GM19023 (cell line): Measurements from ENCODE around the gene CCDC14.
"Not testable (repeated sequence)": the region's sequence is repeated elsewhere in the genome, so short reads cannot be mapped to it uniquely, and the experiment has no call there.

ENCODE experiments used
- ATAC-seq: cut with Tn5 transposase; IDR thresholded peaks from one replicate; pipeline ENCODE4 v1.9.1; 2021; ENCODE audit warnings: mild to moderate bottlenecking, moderate library complexity; ENCODE audit not compliant: unreplicated experiment

CCDC14 gene, protein sequence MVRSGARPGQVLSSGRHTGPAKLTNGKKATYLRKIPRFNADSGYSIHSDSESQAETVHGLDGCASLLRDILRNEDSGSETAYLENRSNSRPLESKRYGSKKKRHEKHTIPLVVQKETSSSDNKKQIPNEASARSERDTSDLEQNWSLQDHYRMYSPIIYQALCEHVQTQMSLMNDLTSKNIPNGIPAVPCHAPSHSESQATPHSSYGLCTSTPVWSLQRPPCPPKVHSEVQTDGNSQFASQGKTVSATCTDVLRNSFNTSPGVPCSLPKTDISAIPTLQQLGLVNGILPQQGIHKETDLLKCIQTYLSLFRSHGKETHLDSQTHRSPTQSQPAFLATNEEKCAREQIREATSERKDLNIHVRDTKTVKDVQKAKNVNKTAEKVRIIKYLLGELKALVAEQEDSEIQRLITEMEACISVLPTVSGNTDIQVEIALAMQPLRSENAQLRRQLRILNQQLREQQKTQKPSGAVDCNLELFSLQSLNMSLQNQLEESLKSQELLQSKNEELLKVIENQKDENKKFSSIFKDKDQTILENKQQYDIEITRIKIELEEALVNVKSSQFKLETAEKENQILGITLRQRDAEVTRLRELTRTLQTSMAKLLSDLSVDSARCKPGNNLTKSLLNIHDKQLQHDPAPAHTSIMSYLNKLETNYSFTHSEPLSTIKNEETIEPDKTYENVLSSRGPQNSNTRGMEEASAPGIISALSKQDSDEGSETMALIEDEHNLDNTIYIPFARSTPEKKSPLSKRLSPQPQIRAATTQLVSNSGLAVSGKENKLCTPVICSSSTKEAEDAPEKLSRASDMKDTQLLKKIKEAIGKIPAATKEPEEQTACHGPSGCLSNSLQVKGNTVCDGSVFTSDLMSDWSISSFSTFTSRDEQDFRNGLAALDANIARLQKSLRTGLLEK

DNA sequence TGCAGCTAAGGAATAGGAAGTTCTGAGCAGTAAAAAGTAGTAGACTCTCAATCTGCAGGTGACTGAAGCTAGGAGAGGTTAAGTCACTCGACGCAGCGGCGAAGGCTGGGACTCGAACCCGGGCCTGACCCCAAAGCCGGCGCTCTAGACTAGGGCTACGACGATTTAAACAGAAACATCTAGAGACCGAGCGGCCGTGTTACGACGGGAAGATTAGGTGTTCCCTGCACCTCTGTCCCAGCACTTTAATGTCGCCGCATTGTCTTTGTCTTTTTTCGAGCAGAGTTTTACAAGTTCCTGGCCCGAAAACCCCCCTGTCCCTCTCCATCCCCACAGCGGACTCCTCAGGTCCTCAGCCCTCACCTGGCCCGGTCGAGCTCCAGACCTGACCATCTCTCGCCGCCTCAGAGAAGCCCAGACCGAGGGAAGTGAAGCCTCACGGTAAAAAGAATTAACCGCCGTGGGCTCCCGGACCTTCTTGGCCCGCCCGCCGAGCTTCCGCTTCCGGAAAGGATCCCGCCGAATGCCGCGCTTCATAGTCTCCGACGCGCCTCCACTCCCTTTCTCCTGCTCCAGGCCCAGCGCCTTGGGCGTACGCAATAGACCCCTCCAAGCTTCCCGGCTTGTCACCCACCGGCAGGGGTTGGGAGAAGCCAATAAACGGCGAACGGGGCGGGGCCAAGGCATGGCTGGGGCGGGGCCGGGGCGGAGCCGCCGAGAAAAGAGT, at the start of gene CCDC14:
TSS of gene CCDC14 (minus strand) at position 449 of the 727 bp plus-strand sequence. CDS start at position 393, 56 bp downstream.
- ATAC-seq, result peak; percentile 83

DNA sequence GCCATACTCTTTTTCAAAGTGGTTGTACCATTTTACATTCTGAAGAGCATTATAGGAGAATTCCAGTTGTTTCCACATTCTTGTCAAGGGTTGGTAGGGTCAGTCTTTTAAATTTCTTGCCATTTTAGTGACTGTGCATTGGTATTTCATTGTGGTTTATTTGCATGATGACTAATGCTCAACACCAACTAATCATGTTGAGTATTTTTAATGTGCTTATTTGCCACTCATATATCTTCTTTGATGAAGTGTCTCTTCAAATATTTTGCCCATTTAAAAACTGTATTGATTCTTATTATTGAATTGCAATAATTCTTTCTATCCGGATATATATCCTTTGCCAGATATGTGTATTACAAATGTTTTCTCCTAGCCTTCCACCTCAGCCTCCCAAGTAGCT, 47.3 kb upstream of the CCDC14 start:
- not testable (repeated sequence) for ATAC-seq

DNA sequence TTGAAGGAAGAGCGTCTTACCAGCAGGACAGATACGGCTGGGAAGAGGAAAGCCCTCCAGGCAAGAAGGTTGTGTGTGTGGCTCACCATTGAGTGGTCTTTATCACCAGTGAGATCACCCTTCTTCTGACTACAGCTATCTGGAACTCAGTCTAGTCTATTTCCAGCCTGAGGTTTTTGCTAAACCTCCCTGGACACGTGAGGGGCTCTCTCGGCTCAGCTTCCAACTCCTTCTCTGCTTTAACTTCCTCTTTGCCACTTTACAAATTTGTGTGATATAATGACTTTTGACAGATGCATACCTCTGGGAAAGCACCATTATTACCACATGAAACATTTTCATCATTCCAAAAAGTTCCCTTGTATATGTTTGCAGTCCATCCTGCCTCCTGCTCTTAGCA, 46.2 kb upstream of the CCDC14 start:
- ATAC-seq, result no peak

DNA sequence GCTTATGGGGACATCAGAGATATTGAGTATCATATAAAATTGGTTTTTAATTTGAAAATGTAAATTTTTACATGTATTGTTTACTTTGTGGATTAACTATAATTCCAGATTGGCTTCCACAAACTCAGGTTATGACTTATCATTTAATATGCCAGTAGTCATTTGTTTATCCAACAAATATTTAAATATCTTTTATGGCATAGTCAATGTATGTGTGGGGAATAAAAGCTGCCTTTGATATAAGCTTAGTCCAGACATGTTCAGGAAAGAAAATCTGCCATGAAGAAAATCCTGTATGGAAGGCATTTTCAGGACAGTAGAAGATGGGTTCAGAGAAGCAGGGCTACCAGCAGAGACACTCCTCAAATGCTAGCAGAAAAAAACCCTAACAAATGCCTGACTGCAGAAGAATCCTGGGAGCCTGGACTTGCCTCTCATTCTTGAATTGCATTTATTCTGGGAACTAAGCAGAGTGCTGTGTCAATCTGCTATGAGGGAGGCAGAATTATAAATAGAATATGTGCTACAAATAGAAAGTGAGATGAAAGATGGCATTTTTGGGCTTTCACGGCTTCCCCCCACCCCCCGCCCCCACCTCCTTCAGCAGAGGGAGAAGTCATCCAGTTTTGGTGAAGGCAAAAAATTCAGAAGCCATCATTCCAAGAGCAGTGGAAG, 41.5 kb upstream of the CCDC14 start:
- ATAC-seq, result not testable (repeated sequence)

DNA sequence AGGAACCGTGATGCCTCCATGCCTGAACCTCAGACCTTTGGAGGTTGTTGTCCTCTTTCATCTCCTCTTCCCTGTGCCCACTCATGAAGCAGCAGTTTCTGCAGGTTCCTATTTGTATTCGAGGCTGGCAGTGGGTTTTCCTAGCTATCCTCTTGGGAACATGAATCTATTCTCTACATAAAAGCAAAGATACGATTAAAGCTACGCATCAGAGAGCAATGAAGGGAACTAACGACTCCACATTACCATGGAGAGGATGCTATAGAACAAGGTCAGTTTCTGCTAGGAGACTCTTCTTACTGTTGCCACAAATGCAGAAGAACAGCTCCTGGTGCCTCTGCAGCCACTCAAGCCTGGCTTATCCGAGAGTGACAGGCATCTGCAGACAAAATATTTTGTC, 40.3 kb upstream of the CCDC14 start:
- not testable (repeated sequence) for ATAC-seq

GRCh38 chr3:123997543-123997942, 36.5 kb upstream of the CCDC14 start:
- ATAC-seq, result no peak

- no peak for ATAC-seq
These were observed 32.8 kb upstream of the CCDC14 start for GRCh38 chr3:123993818-123994217.

GRCh38 chr3:123991730-123992588, 30.9 kb upstream of the CCDC14 start, which contains the start of gene ROPN1:
Gene ROPN1 (minus strand): TSS chr3:123992124. CDS start chr3:123980481, 11,643 bp downstream.
- ATAC-seq, result not testable (repeated sequence)

DNA sequence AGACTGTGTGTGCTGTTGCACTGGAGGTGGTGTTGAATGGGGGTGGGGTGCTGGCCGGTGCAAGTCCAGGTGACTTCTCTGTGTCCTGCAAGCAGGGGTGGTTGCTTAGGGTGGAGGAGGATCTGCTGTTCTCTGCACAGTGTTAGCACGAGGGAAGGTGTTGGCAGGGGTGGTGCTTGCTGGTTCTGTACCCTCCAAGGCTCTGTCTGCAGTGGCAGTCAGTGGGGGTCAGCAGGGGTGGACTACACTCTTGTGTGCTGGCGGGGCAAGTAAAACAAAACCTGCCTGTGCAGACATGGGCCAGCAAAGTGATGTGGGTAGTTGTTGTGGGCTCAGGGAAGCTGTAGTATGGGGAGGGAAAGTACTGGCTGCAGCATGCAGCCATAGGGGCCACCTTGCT, 25.4 kb upstream of the CCDC14 start:
- ATAC-seq, result no peak

GRCh38 chr3:123984957-123985356, 23.9 kb upstream of the CCDC14 start:
- no peak for ATAC-seq

- no peak for ATAC-seq
These were observed 23.3 kb upstream of the CCDC14 start for GRCh38 chr3:123984350-123984749.

DNA sequence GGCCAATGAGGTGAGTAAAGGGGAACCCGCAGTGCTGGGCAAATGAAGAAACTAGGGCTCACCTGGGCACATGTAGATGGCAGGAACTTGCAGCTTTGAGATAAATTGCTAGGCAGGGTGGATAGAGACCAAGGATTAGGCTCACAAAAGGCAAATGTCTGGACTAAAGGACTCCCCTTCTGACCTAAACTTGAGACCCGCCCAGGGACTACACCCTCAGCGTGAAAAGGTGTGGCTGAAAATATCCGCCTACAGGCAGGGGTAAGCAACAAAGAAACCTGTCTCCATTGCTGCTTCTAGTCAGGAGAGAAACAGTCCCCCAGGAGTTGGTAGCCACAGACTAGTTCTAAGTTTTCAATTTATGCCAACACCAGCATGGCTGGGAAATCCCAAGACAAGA, 20.3 kb upstream of the CCDC14 start:
- not testable (repeated sequence) for ATAC-seq

- ATAC-seq, result no peak
These were observed 19.5 kb upstream of the CCDC14 start for GRCh38 chr3:123980539-123980938.

DNA sequence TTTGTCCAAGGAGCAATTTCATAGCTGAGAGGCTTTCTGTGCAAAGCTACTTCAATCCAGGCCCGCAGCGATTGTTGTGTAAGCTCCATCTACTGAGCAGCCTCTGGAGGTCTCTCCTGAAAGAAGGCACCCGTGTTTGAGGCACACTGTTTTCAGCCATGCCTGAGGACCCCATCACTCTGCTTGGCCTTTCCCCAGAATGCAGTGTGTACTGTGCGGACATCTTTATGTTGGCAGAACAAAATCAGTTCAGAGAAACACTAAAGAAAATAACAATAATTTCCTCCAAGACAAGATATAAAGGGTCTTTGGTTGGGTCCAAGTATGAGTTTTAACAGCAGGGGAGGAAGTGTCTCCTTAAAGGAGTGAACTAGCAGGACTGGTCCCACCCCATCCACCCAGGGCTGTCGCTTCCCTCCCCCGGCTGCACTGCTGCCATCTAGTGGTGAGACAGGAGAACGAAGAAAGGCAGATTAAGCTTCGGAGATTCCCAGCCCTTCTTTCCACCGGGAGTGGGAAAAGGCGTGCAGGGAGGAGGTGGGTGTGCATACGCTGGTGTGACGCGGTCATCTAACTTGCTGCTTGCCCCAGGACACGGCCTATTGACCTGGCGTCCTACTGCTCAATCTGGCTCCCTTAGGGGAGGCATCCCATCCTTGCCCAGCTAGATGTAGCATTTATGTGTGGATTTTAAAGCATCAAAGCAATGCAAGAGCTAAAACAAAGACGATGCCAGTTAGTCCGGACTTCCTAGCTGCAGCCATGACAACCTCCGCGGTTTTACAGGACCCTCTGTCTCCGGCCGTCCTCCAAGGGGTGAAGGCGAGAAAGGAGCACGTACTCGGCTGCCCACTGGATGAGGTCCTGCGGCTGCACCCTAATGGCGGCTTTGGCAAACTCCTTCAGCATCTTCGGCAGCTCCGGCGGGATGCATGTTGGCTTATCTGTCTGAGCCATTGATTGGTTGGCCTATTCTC, 18.8 kb upstream of the CCDC14 start:
- not testable (repeated sequence) for ATAC-seq

DNA sequence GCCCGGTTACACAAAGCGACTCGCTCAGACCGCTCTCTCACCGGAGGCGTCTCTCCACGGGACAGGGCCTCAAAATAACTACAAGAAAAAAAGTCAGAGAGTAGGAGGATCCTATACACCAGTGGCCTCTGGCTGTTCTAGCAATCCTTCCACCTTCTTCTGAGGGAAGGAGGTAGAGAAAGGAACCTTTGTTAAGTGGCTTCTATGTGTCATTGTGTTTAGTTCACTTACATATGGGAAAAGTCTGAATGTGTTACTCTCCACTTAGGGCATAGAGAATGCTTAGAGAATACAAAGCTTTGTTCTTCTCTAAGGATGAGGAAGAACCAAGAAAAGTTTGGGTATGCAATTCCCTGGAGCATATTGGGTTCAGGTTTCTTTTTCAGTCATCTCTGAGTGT, 15.9 kb upstream of the CCDC14 start:
- ATAC-seq, result not testable (repeated sequence)

DNA sequence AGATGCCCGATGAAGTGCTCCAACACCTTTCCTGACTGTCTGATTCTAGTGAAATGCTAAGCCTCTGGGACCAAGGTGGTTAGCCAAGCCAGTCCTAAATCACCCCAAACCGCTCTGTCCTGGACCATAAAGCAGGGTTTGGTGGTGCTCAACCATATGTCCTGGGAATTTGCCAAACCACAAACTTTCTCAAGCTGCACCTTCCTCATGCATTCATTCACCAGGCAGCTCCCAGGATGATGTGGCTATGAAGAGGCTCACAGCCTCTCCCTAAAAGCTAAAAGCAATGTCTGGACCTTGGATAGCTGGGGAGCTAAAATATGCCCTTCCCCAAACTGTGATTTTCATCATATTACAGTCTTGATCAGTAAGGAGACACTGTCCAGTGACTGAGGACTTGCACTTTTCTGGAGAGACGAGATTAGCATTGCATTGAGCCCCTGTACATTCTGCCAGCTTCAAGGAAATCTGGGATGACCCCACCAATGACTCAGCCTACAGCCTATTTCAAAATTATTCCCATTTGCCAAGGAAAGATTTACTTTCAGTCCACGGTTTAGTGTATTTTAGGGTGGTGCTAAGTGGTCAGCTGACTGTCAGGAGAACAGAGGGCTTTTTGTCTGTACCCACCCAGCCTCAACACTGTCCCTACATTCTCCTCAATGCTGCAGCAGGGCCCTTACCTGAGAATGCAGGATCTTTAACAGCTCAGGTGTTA, 15.3 kb upstream of the CCDC14 start:
- not testable (repeated sequence) for ATAC-seq

DNA sequence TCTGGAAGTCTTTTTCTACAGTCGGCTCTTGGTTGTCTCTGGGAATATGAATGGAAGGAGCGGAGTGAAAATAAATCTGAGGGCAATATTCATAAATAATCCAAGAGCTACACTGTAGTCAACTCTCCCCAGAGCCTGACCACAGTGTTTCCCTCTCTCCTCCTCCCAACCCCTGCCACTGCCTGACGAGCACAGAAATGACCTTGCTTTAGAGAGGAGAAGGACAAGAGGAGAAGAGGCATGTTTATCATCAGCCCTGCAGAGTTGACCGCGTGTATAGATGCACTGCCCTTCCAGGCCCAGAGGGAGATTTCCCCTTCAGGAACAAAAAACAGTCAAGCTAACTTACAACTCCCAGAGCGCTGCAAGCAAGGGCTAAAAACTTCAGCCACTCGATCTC, 14.0 kb upstream of the CCDC14 start:
- not testable (repeated sequence) for ATAC-seq

- ATAC-seq, result no peak
These were observed 10.4 kb upstream of the CCDC14 start for GRCh38 chr3:123971406-123971805.
